Glutamatergic neuron (in vitro differentiated cells): ENCODE results near the gene TAOK3. TPM values are rescaled to one million over a fixed set of nuclear protein-coding genes. Genes with fewer than 3 reads are reported as not detected.

Source experiments
- DNase-seq: peaks from one replicate; pipeline ENCODE4 v3.0.0; 2022
- H3K27ac Mint-ChIP-seq: one replicate; pipeline ENCODE4 v1.8.0; 2020; ENCODE audit warnings: mild to moderate bottlenecking, mixed read lengths, inconsistent platforms; ENCODE audit not compliant: unreplicated experiment
- H3K27me3 Mint-ChIP-seq: one replicate; pipeline ENCODE4 v1.8.0; 2020; ENCODE audit warnings: mild to moderate bottlenecking, moderate library complexity, mixed read lengths, inconsistent platforms; ENCODE audit not compliant: unreplicated experiment
- H3K36me3 Mint-ChIP-seq: one replicate; pipeline ENCODE4 v1.8.0; 2020; ENCODE audit warnings: mild to moderate bottlenecking, mixed read lengths, inconsistent platforms; ENCODE audit not compliant: unreplicated experiment
- H3K4me1 Mint-ChIP-seq: one replicate; pipeline ENCODE4 v1.8.0; 2020; ENCODE audit warnings: mild to moderate bottlenecking, low read depth, mixed read lengths, inconsistent platforms; ENCODE audit not compliant: unreplicated experiment
- H3K4me3 Mint-ChIP-seq: one replicate; pipeline ENCODE4 v1.8.0; 2020; ENCODE audit warnings: mild to moderate bottlenecking, mixed read lengths, inconsistent platforms; ENCODE audit not compliant: unreplicated experiment
- H3K9me3 Mint-ChIP-seq: one replicate; pipeline ENCODE4 v1.8.0; 2020; ENCODE audit warnings: mild to moderate bottlenecking, moderate library complexity, mixed read lengths, inconsistent platforms; ENCODE audit not compliant: unreplicated experiment
- CTCF ChIP-seq: fragments of 200-600 bp; sonication (generic); IDR thresholded peaks from one replicate; pipeline ENCODE4 v1.5.0; 2021; ENCODE audit not compliant: partially characterized antibody, unreplicated experiment
- total RNA-seq: library from RNA; stranded (reverse); fragmentation: NEBNext Ultra II Directional; extraction: Animal tissue kit (Norgen Biotek cat#: 25700); gene quantifications from one replicate; pipeline ENCODE4 v1.2.1, GENCODE V29; 2021; ENCODE audit not compliant: unreplicated experiment

The TAOK3 gene
- total RNA-seq, 1 donor from 2014 or later: 13.1 TPM

- H3K27ac Mint-ChIP-seq: no peak overlapping the region
- H3K9me3 Mint-ChIP-seq: no peaks in the 10 kb centered on the region
- no peaks in the 10 kb centered on the region for H3K27me3 Mint-ChIP-seq
- TF ChIP-seq CTCF: no peak
- H3K4me3 Mint-ChIP-seq: no peak overlapping the region
- no peak for DNase-seq
- H3K4me1 Mint-ChIP-seq: no peaks in the 10 kb centered on the region
- no peaks in the 10 kb centered on the region for H3K36me3 Mint-ChIP-seq
Observed at GRCh38 chr12:118344829-118345228, 27.9 kb downstream of the TAOK3 start.

DNA sequence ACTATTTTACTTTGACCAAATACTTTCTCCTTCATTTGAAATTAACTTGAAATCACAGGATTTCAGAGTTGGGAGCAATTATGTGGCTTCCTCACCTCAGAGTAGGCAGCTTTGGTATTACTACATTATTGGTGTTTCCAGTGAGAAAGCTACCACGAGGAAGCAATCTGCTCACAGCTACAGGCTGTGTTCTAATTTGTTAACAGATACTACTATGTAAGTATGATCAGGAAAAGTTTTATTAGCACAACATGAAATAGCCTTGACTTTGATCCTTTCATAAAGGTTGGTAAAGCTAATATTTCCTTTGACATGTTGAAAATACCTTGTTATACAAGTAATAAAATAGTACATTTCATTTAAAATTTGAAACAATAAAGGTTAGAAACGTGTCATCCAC lies 30.6 kb downstream of the TAOK3 start:
- no peak for TF ChIP-seq CTCF
- Mint-ChIP-seq H3K27me3 (no peaks in the 10 kb centered on the region), H3K9me3 (no peaks in the 10 kb centered on the region), H3K27ac (no peak overlapping the region), H3K4me3 (no peak overlapping the region), H3K4me1 (no peaks in the 10 kb centered on the region), H3K36me3 (no peaks in the 10 kb centered on the region)
- DNase-seq: no peak

- H3K27ac Mint-ChIP-seq: no peak overlapping the region
- no peak overlapping the region for H3K4me3 Mint-ChIP-seq
- no peak for TF ChIP-seq CTCF
- no peaks in the 10 kb centered on the region for H3K36me3 Mint-ChIP-seq
- no peaks in the 10 kb centered on the region for H3K27me3 Mint-ChIP-seq
- no peaks in the 10 kb centered on the region for H3K4me1 Mint-ChIP-seq
- peaks cover 2% of the 10 kb centered on the region for H3K9me3 Mint-ChIP-seq
- DNase-seq: no peak
Observed at GRCh38 chr12:118337194-118337838, 35.4 kb downstream of the TAOK3 start.

DNA sequence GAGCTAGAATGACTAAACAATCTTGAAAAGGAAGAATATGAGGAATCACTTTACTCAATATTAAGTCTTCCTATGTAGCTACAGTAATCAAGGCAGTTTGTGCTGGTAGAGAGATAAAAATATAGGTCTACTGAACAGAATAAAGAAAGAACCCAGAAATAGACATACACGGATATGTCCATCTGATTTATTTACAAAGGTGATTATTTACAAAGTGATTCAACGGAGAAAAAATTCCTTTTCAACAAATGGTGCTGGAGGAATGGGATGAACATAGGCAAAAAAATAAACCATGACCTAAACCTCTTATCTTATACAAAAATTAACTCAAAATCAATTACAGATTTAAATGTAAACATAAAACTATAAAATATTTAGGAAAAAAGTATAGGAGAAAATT lies 36.6 kb downstream of the TAOK3 start:
- no peak for TF ChIP-seq CTCF

GRCh38 chr12:118334939-118335567 lies 37.7 kb downstream of the TAOK3 start:
- peaks cover 2% of the 10 kb centered on the region for H3K4me1 Mint-ChIP-seq
- no peak for TF ChIP-seq CTCF
- peaks cover 2% of the 10 kb centered on the region for H3K27me3 Mint-ChIP-seq
- H3K36me3 Mint-ChIP-seq: no peaks in the 10 kb centered on the region
- H3K27ac Mint-ChIP-seq: no peak overlapping the region
- H3K9me3 Mint-ChIP-seq: peaks cover 2% of the 10 kb centered on the region
- H3K4me3 Mint-ChIP-seq: no peak overlapping the region
- no peak for DNase-seq

More for the DNA sequence above, 36.6 kb downstream of the TAOK3 start:
- Mint-ChIP-seq H3K4me1 (no peaks in the 10 kb centered on the region), H3K36me3 (no peaks in the 10 kb centered on the region), H3K27ac (no peak overlapping the region), H3K27me3 (no peaks in the 10 kb centered on the region), H3K9me3 (peaks cover 2% of the 10 kb centered on the region), H3K4me3 (no peak overlapping the region)
- DNase-seq: no peak
